ENCODE data around the gene BLMH.

DNA sequence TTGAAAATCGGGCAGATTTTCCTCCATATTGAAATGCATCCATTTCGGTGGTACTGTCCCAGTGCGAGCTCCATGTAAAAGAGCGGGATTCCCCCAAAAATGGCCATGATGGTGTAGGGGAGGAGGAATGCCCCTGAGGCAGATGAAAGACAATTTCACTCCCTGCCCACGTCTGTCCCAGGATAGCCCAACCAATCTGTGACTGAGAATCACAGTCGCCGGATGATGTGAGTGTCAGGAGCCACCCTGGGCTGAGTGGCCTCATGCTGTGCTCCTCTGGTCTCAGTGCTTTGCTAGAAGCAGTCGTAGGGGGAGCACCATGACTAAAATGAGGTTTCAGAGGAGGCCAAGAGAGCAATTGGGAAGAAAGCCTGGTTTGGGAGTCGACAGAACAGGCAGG is 72.9 kb downstream of the BLMH start:
- TF ChIP-seq, protein P1, sequence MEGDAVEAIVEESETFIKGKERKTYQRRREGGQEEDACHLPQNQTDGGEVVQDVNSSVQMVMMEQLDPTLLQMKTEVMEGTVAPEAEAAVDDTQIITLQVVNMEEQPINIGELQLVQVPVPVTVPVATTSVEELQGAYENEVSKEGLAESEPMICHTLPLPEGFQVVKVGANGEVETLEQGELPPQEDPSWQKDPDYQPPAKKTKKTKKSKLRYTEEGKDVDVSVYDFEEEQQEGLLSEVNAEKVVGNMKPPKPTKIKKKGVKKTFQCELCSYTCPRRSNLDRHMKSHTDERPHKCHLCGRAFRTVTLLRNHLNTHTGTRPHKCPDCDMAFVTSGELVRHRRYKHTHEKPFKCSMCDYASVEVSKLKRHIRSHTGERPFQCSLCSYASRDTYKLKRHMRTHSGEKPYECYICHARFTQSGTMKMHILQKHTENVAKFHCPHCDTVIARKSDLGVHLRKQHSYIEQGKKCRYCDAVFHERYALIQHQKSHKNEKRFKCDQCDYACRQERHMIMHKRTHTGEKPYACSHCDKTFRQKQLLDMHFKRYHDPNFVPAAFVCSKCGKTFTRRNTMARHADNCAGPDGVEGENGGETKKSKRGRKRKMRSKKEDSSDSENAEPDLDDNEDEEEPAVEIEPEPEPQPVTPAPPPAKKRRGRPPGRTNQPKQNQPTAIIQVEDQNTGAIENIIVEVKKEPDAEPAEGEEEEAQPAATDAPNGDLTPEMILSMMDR (conservative IDR thresholded peaks at IDR 0.05 in 1 of 2, IDR thresholded peaks at IDR 0.05 in 1 of 2; ENCODE audit: extremely low read depth in 1 of 2, insufficient read depth in 1 of 2, low read depth in 1 of 2, low read length in 2 of 2): no peak
- TF ChIP-seq EZH2 (IDR thresholded peaks at IDR 0.05; ENCODE audit: borderline replicate concordance, low read length): no peak
